ENCODE measurements around the gene SLCO1A2. TPM values are rescaled to one million over a fixed set of nuclear protein-coding genes. Genes with fewer than 3 reads are reported as not detected.

Gene SLCO1A2
- total and polyA plus RNA-seq, 2 of the 13 experiments (the other 11 are each of a cell fraction or from before 2014, with no cell fraction given): not detected

DNA sequence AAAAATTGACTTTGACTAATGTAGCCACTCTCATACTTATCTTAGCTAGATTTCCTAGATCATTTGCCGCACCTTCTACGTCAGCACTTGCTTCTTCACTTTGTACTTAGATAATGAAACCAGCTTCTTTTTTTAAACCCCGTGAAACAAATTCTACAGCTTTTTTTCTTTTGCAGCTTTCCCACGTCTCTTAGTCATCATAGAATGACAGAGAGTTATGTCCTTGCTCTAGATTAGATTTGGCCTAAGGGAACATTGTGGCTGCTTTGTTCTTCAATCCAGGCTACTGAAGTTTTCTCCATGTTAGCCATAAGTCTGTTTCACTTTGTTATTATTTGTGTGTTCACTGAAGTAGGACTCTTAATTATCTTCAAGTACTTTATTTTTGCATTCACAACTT lies 94.9 kb downstream of the SLCO1A2 start (continued):
- no peak for TF ChIP-seq ZFP36L1 (CRISPR knock-in tag; IDR thresholded peaks at IDR 0.05)

DNA sequence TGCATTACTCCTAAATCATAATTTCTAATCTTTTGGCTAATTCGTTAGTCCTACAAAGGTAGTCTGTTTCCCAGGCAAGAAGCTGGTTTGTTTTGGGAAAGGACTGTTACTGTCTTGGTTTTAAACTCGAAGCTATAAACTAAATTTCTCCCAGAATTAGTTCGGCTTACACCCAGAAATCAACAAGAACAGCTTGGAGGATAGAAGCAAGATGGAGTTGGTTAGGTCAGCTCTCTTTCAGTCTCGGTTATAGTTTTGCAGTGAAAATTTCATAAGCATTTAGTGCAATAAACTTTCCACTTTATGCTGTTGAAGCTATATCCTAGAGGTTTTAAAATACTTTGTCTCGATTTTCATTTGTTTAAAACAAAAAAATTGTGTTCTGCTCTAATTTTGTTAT lies 100.3 kb downstream of the SLCO1A2 start:
- Histone ChIP-seq H3K27me3 (ENCODE audit: control insufficient read depth in 1 of 2, insufficient read depth in 2 of 2, low read length in 2 of 2) (no peaks in the 10 kb centered on the region), H3K4me3 (replicated peaks in 1 of 3; ENCODE audit: insufficient read depth in 1 of 3, low read depth in 2 of 3, low read length in 3 of 3) (no peak overlapping the region), H3K9me3 (ENCODE audit: low read length) (no peaks in the 10 kb centered on the region), H3K4me1 (ENCODE audit: insufficient read depth, low read length) (no peaks in the 10 kb centered on the region), H2AFZ (ENCODE audit: low read length) (no peak overlapping the region), H4K20me1 (ENCODE audit: insufficient read depth, low read length) (no peaks in the 10 kb centered on the region), H3K4me2 (ENCODE audit: low read depth, low read length) (no peak overlapping the region), H3K36me3 (replicated peaks in 1 of 2; ENCODE audit: control insufficient read depth in 1 of 2, insufficient read depth in 2 of 2, low read length in 2 of 2) (no peaks in the 10 kb centered on the region), H3K27ac (ENCODE audit: extremely low read length, insufficient read depth, low read length) (no peak overlapping the region), H3K79me2 (ENCODE audit: insufficient read depth, low read length) (no peaks in the 10 kb centered on the region), H3K9ac (ENCODE audit: insufficient read depth, low read depth, low read length) (no peak overlapping the region)
- DNase-seq (ENCODE audit: low spot score): no peak
- no peak for FAIRE-seq
- in situ Hi-C loops (cut with HindIII; ENCODE audit: extremely low pct_ligation_motif_present, low pct_unique_long_range_greater_than_20kb) (no loop called here), intact Hi-C loops (cut with micrococcal nuclease; ENCODE audit: unreplicated experiment) (no loop called here)
- WGBS (ENCODE audit: low lambda C conversion rate): 2% methylated on average over 5 of the region's 5 CpGs
- no TSS peak for BruUV-seq (replicated peaks)
- ChIA-PET POLR2A (no interaction called here), CTCF (ENCODE audit: low intra/inter-chr PET ratio, low total read pairs) (no interaction called here)
- TF ChIP-seq, protein P1, sequence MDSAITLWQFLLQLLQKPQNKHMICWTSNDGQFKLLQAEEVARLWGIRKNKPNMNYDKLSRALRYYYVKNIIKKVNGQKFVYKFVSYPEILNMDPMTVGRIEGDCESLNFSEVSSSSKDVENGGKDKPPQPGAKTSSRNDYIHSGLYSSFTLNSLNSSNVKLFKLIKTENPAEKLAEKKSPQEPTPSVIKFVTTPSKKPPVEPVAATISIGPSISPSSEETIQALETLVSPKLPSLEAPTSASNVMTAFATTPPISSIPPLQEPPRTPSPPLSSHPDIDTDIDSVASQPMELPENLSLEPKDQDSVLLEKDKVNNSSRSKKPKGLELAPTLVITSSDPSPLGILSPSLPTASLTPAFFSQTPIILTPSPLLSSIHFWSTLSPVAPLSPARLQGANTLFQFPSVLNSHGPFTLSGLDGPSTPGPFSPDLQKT (CRISPR knock-in tag; IDR thresholded peaks at IDR 0.05; ENCODE audit: borderline replicate concordance): no peak
- TF ChIP-seq ZSCAN22 (CRISPR knock-in tag; IDR thresholded peaks at IDR 0.05) (no peak), IRF2 (CRISPR knock-in tag; IDR thresholded peaks at IDR 0.05) (no peak)
- TF ChIP-seq, protein P2, sequence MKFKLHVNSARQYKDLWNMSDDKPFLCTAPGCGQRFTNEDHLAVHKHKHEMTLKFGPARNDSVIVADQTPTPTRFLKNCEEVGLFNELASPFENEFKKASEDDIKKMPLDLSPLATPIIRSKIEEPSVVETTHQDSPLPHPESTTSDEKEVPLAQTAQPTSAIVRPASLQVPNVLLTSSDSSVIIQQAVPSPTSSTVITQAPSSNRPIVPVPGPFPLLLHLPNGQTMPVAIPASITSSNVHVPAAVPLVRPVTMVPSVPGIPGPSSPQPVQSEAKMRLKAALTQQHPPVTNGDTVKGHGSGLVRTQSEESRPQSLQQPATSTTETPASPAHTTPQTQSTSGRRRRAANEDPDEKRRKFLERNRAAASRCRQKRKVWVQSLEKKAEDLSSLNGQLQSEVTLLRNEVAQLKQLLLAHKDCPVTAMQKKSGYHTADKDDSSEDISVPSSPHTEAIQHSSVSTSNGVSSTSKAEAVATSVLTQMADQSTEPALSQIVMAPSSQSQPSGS (CRISPR knock-in tag; IDR thresholded peaks at IDR 0.05): no peak
- no peak for ATAC-seq
